IgD-negative memory B cell (primary cell): Measurements from ENCODE around the gene NUDCD2. TPM values are rescaled to one million over a fixed set of nuclear protein-coding genes. Genes with fewer than 3 reads are reported as not detected.

Source experiments
- H3K27ac Mint-ChIP-seq, 3 donors: one replicate each; pipeline ENCODE4 v1.8.0; 2020 to 2022; ENCODE audit warnings: mild to moderate bottlenecking in 3 of 3, mixed read lengths in 3 of 3, moderate library complexity in 1 of 3
- H3K27me3 Mint-ChIP-seq: one replicate; pipeline ENCODE4 v1.8.0; 2021; ENCODE audit warnings: mixed read lengths
- H3K36me3 Mint-ChIP-seq: one replicate; pipeline ENCODE4 v1.8.0; 2020; ENCODE audit warnings: mild to moderate bottlenecking, mixed read lengths
- H3K4me1 Mint-ChIP-seq, 3 donors: one replicate each; pipeline ENCODE4 v1.8.0; 2020 to 2022; ENCODE audit warnings: mixed read lengths in 3 of 3, mild to moderate bottlenecking in 1 of 3
- H3K4me3 Mint-ChIP-seq, 4 donors: one replicate each; pipeline ENCODE4 v1.8.0; 2020 to 2022; ENCODE audit warnings: mild to moderate bottlenecking in 4 of 4, mixed read lengths in 4 of 4, moderate library complexity in 3 of 4
- H3K9me3 Mint-ChIP-seq, 3 donors: one replicate each; pipeline ENCODE4 v1.8.0; 2020 to 2021; ENCODE audit warnings: mixed read lengths in 3 of 3, mild to moderate bottlenecking in 1 of 3
- polyA plus RNA-seq: library from polyadenylated mRNA; unstranded; fragments of 300-500 nt; fragmentation: Illumina TruSeq; gene quantifications from one replicate; pipeline ENCODE4 v1.2.3, GENCODE V29; 2021

NUDCD2 gene, protein sequence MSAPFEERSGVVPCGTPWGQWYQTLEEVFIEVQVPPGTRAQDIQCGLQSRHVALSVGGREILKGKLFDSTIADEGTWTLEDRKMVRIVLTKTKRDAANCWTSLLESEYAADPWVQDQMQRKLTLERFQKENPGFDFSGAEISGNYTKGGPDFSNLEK
- polyA plus RNA-seq, result 39.4 TPM

DNA sequence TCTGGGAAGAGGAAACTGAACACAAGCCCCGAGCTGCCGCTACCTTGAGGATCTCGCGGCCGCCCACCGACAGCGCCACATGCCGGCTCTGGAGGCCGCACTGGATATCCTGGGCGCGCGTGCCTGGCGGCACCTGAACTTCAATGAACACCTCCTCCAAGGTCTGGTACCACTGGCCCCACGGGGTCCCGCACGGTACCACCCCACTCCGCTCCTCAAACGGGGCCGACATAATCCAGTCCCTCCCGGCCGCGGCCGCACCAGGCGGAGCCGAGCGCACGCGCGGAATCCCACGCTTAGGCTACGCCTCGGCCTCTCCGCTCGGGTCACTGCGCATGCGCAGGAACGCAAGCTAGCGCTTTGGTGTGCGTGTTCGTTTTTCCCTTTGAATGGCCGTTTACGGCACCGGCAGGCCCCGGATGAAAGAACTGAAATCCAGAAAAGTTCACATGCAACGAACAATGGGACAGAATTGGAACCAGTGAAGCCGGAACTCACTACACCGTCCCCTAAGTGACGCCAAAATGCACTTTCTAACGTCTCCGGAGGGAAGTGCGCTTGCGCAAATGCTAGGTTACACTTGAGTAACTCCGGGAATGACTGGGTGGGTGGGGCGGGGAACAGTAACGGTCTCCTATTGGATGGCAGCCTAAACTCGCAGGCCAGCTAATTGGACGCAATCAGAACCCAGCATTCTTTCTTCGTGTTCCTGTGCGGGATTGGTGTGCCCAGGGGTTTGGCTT lies at the start of gene NUDCD2:
Gene NUDCD2, minus strand, starts transcription at position 284 of the 743 bp plus-strand sequence. Its CDS starts 52 bp downstream, at position 232.
- Mint-ChIP-seq H3K9me3 (peaks cover 0 to 1% (median 0%) of the 10 kb centered on the region in 3 donors), H3K4me1 (peaks cover 15 to 27% (median 20%) of the 10 kb centered on the region in 3 donors), H3K4me3 (peak within 1 kb of the TSS; percentile 90 to 98 (median 97)), H3K36me3 (peaks cover 5% of the 10 kb centered on the region), H3K27me3 (no peaks in the 10 kb centered on the region), H3K27ac (peak within 1 kb of the TSS; percentile 91 to 100 (median 97))

DNA sequence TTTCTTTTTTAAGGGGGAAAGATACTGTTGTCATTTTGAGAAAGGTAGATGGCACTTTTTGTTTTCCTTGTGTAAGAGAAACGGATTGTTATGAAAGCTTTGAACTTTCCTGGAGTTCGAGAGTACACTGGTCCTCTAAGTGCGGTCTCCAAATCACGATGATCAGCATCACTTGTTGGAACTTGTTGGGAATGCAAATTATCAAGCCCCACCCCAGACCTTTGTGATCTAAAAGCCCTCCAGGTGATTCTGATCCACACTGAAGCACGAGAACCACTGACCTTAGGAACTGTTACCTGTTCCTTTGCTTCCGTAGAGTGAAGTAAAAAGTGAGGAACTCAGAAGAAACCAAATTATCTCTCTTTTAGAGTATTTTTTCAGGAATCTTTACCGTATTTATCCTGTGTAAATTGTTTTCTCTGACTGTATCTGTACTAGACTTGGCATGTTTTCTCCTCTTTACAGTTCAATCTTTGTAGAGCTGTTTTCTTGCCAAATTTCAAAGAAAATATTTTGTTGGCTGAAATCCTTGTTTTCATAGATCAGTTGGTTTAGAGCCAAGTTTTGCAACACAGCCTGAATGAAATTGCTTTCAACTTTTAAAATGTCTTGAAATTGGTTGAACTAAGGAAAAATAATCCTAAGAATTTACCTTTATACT lies 49.5 kb upstream of the NUDCD2 start:
- peaks cover 3% of the 10 kb centered on the region for H3K36me3 Mint-ChIP-seq
- no peaks in the 10 kb centered on the region for H3K27me3 Mint-ChIP-seq
- H3K9me3 Mint-ChIP-seq, result no peaks in the 10 kb centered on the region
- H3K27ac Mint-ChIP-seq, result peak overlapping the region; percentile 98 to 100 (median 98)
- H3K4me1 Mint-ChIP-seq, result peaks cover 38 to 50% (median 38%) of the 10 kb centered on the region in 3 donors
- H3K4me3 Mint-ChIP-seq, result peak overlapping the region; percentile 75 to 99 (median 91)

DNA sequence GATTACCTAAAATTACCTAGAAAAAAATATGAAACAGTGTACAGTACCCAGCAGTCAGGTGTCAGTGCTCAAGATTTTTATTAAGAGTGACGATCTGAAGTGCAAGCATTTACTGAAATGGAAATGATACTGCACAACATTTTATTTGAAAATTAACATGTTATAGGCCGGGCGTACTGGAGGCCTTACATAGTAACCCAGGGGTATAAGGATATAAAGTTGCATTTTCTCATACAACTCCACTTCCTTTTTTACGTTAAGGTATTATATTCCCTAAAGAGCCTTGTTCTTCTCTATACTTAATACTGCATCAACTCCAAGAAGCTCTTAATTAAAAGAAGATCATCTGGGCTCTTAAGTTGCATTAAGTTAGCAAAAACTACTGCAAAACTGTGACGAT lies 48.9 kb upstream of the NUDCD2 start:
- Mint-ChIP-seq H3K27me3 (no peaks in the 10 kb centered on the region), H3K4me3 (peak overlapping the region; percentile 75 to 99 (median 91)), H3K27ac (peak overlapping the region; percentile 98 to 100 (median 98)), H3K9me3 (no peaks in the 10 kb centered on the region), H3K4me1 (peaks cover 41 to 54% (median 45%) of the 10 kb centered on the region in 3 donors), H3K36me3 (peaks cover 3% of the 10 kb centered on the region)

DNA sequence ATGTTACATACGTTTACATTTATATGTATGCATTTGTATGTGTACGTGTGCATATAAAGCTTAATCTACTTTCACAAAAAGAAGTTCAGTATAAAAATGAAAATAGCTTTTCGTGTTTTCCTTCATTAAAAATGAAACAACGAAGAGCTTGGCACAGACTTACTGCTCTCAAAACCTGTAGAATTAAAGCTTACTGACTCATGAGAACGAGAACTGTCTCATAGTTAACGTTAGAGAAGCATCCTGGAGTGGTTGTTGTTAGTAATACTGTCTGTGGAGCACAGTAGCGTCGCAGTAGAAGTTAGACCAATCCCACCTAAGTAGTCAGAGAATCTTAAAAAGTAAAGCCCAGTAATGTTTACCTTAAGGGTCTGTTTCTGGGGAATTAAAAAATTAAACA lies 46.8 kb upstream of the NUDCD2 start:
- peak overlapping the region; percentile 94 to 99 (median 97) for H3K4me3 Mint-ChIP-seq
- peaks cover 44 to 52% (median 51%) of the 10 kb centered on the region in 3 donors for H3K4me1 Mint-ChIP-seq
- no peaks in the 10 kb centered on the region for H3K27me3 Mint-ChIP-seq
- peaks cover 3% of the 10 kb centered on the region for H3K36me3 Mint-ChIP-seq
- no peaks in the 10 kb centered on the region for H3K9me3 Mint-ChIP-seq
- peak overlapping the region; percentile 98 to 100 (median 98) for H3K27ac Mint-ChIP-seq

DNA sequence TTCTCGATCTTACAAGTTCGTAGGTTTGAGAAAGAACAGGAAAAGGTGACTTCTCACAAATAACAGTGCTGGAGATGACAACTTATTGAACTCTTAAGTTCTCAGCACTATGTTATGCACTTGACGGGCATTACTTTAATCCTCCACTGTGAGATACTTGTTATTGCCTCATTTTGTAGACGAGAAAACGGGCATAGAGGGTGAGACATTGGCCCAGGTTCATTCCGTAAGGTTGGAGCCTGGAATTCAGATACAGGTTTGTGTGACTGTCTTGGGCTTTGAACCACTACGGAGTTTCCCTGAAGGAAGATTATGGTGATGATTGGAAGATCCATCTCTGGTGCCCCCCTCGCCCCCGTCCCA lies 46.2 kb upstream of the NUDCD2 start:
- peaks cover 3% of the 10 kb centered on the region for H3K36me3 Mint-ChIP-seq
- H3K9me3 Mint-ChIP-seq, result no peaks in the 10 kb centered on the region
- H3K4me1 Mint-ChIP-seq, result peaks cover 44 to 51% (median 50%) of the 10 kb centered on the region in 3 donors
- H3K4me3 Mint-ChIP-seq, result peak overlapping the region; percentile 94 to 99 (median 97)
- H3K27me3 Mint-ChIP-seq, result no peaks in the 10 kb centered on the region
- H3K27ac Mint-ChIP-seq, result peak overlapping the region; percentile 98 to 100 (median 98)

DNA sequence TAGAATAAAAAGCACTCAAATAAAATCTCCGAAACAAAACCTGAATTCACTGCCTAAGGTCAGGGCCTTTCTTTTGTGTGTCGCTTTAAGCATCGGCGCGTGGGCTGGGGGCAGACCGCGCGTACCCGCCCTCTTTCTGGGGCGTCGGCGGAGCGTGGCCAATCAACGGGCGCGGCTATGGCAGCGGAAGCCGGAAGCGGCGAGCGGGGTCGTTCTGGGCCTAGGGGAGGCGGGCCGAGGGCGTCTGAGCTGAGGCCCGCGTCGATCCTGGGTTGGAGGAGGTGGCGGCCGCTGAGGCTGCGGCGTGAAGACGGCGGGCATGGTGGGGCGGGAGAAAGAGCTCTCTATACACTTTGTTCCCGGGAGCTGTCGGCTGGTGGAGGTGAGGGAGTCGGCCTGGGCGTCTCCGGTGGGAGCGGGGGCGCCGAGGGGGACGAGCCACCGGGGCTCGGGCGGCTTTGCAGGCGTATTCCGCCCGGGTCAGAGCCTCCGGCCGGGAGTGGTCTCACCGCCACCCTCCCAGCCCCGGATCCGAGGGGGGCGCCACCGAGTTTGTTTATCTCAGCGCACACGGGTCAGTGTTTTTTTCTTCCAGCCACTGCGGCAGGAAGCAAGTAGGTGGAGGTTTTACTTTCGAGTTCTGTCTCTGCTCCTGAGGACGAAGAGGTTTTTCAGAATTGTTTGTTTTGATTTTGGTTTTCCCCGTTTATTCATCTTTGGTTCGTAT lies 45.6 kb upstream of the NUDCD2 start, which contains the start of gene MAT2B:
Gene MAT2B, plus strand, starts transcription at position 252 of the 727 bp plus-strand sequence. Its CDS starts 68 bp downstream, at position 320.
- Mint-ChIP-seq H3K36me3 (peaks cover 1% of the 10 kb centered on the region), H3K9me3 (no peaks in the 10 kb centered on the region), H3K4me3 (peak within 1 kb of the TSS; percentile 94 to 99 (median 97)), H3K4me1 (peaks cover 38 to 46% (median 45%) of the 10 kb centered on the region in 3 donors), H3K27ac (peak within 1 kb of the TSS; percentile 98 to 100 (median 98)), H3K27me3 (no peaks in the 10 kb centered on the region)

DNA sequence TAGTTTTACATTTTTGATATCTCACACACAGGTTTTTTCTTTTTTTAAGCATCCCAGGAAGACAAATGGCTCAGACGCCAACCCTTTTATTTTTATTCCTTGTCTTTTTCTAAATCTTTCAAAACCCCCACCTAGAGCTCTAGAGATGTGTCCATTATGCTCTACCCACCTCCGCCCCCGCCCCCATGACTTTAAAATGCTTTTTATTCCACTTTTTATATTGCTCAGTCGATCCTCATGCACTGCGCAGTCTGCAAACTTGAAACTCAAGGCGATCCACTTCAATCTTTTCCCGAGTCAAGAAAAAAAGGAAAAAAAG lies 45.1 kb upstream of the NUDCD2 start:
- Mint-ChIP-seq H3K4me1 (peaks cover 36 to 43% (median 42%) of the 10 kb centered on the region in 3 donors), H3K36me3 (peaks cover 1% of the 10 kb centered on the region), H3K27me3 (no peaks in the 10 kb centered on the region), H3K9me3 (no peaks in the 10 kb centered on the region), H3K27ac (peak overlapping the region; percentile 98 to 100 (median 98)), H3K4me3 (peak overlapping the region; percentile 94 to 99 (median 97))

DNA sequence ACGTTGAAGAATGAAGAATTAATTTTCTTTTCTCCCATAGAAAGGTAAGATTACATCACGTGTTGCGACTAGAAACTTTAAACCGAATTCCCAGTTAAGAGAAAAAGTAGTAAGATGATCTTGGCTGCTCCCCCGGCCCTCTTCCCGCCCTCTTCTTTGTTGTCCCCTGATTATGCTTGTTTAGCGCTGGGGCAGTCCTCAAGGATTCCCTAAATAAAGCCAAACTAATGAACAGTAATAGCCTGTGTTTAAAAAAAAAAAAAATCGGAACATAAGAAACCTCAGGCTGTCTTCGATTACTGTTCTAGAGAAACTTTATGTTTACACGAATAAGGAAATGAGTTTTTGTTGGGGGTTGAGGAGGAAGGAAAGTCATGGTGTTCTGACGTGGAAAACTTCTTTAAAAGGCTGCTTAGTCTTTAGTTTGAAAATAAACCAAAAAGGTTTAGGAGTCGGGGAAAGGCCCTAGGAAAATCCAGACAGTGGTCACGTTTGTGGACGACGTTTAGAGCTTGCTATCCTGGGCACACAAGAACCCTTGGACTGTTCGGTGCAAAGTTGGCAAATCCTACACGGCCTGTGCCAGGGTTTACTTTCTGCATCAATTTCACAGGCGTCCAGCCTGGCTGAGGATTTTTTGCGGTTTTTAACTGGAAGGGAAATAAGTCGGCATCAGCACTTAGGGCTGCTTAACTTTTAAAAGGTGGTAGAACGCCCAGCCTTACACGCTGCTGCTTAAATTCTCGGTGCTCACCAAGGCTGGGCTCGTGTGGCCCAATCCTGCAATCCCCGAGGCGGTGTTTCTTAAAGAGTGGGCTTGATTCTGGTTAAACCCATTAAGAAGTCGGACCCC lies 44.4 kb upstream of the NUDCD2 start:
- Mint-ChIP-seq H3K27me3 (no peaks in the 10 kb centered on the region), H3K9me3 (no peaks in the 10 kb centered on the region), H3K27ac (peak overlapping the region; percentile 98 to 100 (median 98)), H3K36me3 (peaks cover 1% of the 10 kb centered on the region), H3K4me1 (peaks cover 29 to 37% (median 35%) of the 10 kb centered on the region in 3 donors), H3K4me3 (peak overlapping the region; percentile 94 to 99 (median 97))

DNA sequence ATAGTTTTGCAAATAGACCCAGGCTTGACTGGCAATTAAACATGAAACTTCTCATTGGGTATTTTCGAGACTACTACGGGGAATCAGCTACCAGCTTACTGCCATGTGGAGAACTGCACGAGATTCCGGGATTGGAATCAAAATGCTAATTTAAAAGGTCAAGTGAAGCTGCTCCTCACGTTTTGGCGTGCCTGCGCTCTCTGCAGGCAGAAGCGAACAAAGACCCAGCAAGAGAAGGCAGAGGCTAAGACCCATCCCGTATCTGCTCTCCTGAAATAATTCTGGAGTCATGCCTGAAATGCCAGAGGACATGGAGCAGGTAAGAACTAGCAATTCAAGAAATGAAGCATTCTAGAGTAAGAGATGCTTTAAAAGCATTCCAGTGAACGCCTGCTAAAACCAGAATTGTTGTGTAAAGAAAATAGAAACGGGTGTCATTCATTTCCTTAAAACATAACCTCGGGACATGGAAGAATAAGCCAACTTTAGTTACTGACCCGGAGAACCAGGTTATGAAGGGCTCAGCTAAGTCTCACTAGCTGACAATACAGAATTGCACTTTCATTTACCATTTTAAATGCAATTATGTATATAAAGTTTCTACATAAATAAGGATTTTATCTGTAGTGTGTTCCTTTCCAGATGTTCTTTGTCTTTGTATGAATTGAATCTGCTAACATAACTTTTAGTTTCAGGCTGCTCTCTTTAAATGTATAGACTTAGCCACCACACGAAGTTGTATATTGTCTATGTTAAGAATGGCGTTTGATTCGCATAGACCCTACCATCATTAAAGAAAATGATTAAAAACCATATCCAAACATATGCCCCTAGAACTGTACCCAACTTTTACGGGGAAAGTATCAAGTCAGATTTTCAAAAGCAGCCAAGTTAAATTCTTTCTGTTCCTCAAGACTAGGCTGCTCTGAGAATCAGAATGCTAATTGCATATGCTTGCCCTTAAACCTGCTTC lies 43.5 kb upstream of the NUDCD2 start:
- H3K27me3 Mint-ChIP-seq, result no peaks in the 10 kb centered on the region
- peaks cover 1% of the 10 kb centered on the region for H3K36me3 Mint-ChIP-seq
- H3K9me3 Mint-ChIP-seq, result no peaks in the 10 kb centered on the region
- peaks cover 21 to 28% (median 28%) of the 10 kb centered on the region in 3 donors for H3K4me1 Mint-ChIP-seq
- peak overlapping the region; percentile 94 to 99 (median 97) for H3K4me3 Mint-ChIP-seq
- peak overlapping the region; percentile 98 to 100 (median 98) for H3K27ac Mint-ChIP-seq

DNA sequence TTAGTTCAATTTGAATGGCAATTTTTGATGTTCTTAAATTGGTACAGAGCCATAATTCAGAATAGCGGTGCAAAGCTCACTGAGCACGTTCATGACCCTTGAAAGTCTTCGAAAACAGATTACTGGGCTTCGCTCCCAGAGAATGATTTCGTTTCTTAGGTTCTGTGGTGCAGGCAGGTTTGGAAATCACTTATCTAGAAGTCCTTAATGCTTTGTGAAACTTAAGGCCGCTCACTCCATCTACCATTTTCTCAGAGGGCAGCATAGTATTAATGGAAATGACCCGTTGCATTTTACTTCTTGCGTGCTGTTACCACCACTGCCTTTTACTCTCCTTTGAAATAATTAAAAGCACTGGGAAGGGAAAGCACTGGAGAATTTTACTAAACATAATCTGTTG lies 42.6 kb upstream of the NUDCD2 start:
- peaks cover 13 to 23% (median 20%) of the 10 kb centered on the region in 3 donors for H3K4me1 Mint-ChIP-seq
- H3K27me3 Mint-ChIP-seq, result no peaks in the 10 kb centered on the region
- H3K36me3 Mint-ChIP-seq, result peaks cover 1% of the 10 kb centered on the region
- peak overlapping the region; percentile 94 to 99 (median 97) for H3K4me3 Mint-ChIP-seq
- peak overlapping the region; percentile 82 to 98 (median 98) for H3K27ac Mint-ChIP-seq
- H3K9me3 Mint-ChIP-seq, result no peaks in the 10 kb centered on the region

DNA sequence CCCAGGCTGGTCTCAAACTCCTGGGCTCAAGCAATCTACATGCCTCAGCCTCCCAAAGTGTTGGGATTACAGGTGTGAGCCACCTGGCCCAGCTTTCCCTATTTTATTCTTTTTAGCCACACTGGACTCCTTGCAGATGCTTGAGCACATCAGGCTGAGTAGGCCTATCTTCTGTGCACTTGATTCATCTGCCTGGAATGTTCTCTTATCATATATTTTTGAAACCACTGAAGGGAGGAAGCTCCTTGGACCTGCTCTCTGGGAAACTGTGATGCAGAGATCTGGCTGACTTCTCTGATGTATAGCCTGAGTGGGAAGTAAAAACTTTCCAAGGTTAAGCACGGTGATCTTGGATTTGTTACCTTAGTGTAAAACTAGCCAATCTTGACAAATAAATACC lies 39.0 kb upstream of the NUDCD2 start:
- Mint-ChIP-seq H3K36me3 (no peaks in the 10 kb centered on the region), H3K27me3 (no peaks in the 10 kb centered on the region), H3K27ac (no peak overlapping the region), H3K4me1 (peaks cover 6 to 12% (median 9%) of the 10 kb centered on the region in 3 donors), H3K9me3 (peaks cover 0 to 2% (median 0%) of the 10 kb centered on the region in 3 donors), H3K4me3 (no peak overlapping the region)

DNA sequence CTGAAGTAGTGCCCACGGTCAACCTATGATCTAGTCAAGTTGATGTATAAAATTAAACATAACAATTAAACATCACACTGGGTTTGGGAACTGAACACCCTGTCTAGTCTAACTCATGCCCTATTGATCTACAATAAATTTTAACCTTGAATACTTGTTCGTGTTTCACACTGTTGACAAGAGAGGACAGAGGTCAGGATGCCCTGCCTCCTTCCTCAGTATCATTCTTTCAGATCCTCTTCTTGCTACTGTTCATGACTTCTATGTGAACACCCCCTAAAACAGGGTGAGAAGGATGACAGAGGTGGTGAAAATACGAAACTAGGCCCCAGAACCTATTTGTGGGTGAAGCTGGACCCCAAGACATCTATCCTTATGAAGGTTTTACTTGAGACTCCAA lies 37.4 kb upstream of the NUDCD2 start:
- Mint-ChIP-seq H3K4me3 (no peak overlapping the region), H3K27me3 (no peaks in the 10 kb centered on the region), H3K9me3 (peaks cover 0 to 2% (median 0%) of the 10 kb centered on the region in 3 donors), H3K27ac (peak overlapping the region in 1 of 3 donors; percentile 32), H3K36me3 (no peaks in the 10 kb centered on the region), H3K4me1 (no peaks in the 10 kb centered on the region)

DNA sequence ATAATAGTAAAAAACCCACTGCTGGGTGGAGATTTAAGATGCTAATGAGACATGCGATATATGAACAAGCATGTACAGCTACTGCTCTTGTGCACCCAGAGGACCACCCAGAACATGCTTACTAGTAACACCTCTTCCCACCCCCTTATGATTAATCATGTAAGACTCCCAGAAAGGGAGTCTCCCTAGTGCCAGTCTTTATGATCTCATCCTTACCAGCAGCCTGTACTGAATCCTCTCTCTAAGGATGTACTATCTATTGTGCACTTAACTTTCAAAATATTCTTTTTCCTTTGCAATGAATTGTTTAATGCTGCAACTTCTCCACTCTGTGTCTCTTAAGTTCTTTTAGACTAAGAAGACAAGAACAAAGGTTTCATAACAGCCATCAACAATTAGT lies 36.4 kb upstream of the NUDCD2 start:
- no peak overlapping the region for H3K27ac Mint-ChIP-seq
- no peaks in the 10 kb centered on the region for H3K4me1 Mint-ChIP-seq
- H3K9me3 Mint-ChIP-seq, result peaks cover 0 to 2% (median 0%) of the 10 kb centered on the region in 3 donors
- H3K27me3 Mint-ChIP-seq, result no peaks in the 10 kb centered on the region
- H3K4me3 Mint-ChIP-seq, result no peak overlapping the region
- H3K36me3 Mint-ChIP-seq, result no peaks in the 10 kb centered on the region
